Measurements from ENCODE around the gene NOMO2. TPM values are rescaled to one million over a fixed set of nuclear protein-coding genes. Genes with fewer than 3 reads are reported as not detected.
"Not testable (repeated sequence)": the region's sequence is repeated elsewhere in the genome, so short reads cannot be mapped to it uniquely, and the experiment has no call there.

The NOMO2 gene, protein sequence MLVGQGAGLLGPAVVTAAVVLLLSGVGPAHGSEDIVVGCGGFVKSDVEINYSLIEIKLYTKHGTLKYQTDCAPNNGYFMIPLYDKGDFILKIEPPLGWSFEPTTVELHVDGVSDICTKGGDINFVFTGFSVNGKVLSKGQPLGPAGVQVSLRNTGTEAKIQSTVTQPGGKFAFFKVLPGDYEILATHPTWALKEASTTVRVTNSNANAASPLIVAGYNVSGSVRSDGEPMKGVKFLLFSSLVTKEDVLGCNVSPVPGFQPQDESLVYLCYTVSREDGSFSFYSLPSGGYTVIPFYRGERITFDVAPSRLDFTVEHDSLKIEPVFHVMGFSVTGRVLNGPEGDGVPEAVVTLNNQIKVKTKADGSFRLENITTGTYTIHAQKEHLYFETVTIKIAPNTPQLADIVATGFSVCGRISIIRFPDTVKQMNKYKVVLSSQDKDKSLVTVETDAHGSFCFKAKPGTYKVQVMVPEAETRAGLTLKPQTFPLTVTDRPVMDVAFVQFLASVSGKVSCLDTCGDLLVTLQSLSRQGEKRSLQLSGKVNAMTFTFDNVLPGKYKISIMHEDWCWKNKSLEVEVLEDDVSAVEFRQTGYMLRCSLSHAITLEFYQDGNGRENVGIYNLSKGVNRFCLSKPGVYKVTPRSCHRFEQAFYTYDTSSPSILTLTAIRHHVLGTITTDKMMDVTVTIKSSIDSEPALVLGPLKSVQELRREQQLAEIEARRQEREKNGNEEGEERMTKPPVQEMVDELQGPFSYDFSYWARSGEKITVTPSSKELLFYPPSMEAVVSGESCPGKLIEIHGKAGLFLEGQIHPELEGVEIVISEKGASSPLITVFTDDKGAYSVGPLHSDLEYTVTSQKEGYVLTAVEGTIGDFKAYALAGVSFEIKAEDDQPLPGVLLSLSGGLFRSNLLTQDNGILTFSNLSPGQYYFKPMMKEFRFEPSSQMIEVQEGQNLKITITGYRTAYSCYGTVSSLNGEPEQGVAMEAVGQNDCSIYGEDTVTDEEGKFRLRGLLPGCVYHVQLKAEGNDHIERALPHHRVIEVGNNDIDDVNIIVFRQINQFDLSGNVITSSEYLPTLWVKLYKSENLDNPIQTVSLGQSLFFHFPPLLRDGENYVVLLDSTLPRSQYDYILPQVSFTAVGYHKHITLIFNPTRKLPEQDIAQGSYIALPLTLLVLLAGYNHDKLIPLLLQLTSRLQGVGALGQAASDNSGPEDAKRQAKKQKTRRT
- 100 to 1,000 TPM in 1 of 3 donors, 10 to 100 TPM in 2; 47.8 to 147 (median 53.5) TPM for polyA plus RNA-seq

DNA sequence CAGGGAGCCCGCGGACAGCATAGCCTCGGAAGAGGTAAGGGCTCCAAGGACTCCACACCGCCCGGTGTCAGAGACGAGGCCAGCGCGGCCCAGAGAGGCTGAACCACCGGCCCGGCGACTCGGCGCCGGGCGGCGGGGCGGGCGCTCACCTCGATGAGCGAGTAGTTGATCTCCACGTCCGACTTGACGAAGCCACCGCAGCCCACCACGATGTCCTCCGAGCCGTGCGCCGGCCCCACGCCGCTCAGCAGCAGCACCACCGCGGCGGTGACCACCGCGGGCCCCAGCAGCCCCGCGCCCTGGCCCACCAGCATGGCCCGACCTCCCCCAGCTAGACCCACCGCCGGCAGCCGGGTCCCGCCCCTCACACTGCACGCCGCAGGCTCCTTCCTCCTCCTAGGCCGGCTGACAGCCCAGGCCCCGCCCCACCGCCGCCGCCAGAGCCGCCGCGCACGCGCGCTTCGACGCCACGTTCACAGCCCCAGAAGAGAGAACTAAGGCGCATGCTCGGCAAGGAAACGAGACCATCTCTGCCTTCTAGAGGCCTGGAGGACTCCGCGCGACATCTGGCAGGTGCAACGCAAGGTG lies at the start of gene NOMO2:
Gene NOMO2 (minus strand): TSS at position 371 of the 588 bp plus-strand sequence. CDS start 57 bp downstream, at position 314.
- 0 to 2% (median 0%) methylated on average over 12 to 41 of the region's 66 CpGs for WGBS, 3 donors
- not testable (repeated sequence) for H3K27ac ChIP-seq (ENCODE audit: low read depth, low read length)

DNA sequence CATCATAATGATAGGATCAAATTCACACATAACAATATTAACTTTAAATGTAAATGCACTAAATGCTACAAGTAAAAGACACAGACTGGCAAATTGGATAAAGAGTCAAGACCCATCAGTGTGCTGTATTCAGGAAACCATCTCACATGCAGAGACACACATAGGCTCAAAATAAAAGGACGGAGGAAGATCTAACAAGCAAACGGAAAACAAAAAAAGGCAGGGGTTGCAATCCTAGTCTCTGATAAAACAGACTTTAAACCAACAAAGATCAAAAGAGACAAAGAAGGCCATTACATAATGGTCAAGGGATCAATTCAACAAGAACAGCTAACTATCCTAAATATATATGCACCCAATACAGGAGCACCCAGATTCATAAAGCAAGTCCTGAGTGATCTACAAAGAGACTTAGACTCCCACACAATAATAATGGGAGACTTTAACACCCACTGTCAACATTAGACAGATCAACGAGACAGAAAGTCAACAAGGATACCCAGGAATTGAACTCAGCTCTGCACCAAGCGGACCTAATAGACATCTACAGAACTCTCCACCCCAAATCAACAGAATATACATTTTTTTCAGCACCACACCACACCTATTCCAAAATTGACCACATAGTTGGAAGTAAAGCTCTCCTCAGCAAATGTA lies 48.4 kb upstream of the NOMO2 start:
- not testable (repeated sequence) for H3K27ac ChIP-seq (ENCODE audit: low read depth, low read length)
- WGBS, 3 donors: 63 to 91% (median 90%) methylated on average over 3 of the region's 4 CpGs

DNA sequence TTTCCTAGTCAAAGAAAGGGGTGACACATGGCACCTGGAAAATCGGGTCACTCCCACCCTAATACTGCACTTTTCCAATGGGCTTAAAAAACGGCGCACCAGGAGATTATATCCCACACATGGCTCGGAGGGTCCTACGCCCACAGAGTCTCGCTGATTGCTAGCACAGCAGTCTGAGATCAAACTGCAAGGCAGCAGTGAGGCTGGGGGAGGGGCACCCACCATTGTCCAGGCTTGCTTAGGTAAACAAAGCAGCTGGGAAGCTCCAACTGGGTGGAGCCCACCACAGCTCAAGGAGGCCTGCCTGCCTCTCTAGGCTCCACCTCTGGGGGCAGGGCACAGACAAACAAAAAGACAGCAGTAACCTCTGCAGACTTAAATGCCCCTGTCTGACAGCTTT lies 46.4 kb upstream of the NOMO2 start:
- 93 to 100% (median 93%) methylated on average over 3 to 6 of the region's 6 CpGs for WGBS, 3 donors
- H3K27ac ChIP-seq (ENCODE audit: low read depth, low read length): not testable (repeated sequence)

DNA sequence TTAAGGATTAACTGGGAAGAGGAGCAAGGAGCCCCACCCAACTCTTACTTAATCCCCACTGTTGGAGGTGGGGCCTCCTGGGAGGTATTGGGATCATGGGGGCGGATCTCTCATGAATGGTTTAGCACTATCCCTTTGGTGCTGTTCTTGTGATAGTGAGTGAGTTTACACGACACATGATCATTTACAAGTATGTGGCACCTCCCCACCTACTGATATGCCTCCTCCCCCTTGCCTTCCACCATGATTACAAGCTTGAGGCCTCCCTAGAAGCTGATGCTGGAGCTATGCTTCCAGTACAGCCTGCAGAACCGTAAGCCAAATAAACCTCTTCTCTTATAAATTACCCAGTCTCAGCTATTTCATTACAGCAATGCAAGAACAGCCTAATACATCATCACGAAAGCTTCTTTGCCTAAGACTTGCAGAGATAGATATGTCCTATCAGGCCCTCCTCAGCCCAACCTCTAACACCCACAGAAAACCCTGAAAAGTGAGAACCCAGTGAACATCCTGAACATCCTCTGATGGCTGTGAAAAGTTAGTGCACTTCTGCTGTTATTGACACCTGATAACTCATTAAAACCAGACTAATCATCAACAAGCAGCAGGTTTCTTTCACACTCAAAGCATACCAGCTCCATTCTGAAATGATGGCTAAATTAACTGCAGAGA lies 41.8 kb upstream of the NOMO2 start:
- H3K27ac ChIP-seq (ENCODE audit: low read depth, low read length): not testable (repeated sequence)
- 100% methylated on average over 1 of the region's 4 CpGs; no CpG with 5 or more reads in 2 of the 3 donors for WGBS, 3 donors

DNA sequence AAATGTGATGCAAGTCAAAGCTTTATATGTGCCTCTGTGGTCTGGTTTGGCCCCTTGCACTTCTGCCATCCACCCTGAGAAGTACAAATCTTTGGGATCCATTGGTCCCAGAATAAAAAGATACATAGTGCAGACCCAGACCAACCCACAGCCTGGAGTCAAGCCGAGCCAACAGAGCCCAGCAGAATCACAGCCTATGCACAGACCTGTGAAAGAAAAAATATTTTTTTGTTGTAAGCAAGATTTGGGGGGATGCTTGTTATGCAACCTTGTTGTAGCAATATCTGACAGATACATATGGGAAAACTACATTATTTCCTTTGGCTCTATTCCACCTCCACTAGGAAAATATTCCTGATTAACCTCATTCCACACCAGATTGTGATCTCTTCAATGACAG lies 36.7 kb upstream of the NOMO2 start:
- H3K27ac ChIP-seq (ENCODE audit: low read depth, low read length): not testable (repeated sequence)
- 90 to 100% (median 96%) methylated on average over 1 of the region's 1 CpG for WGBS, 3 donors

DNA sequence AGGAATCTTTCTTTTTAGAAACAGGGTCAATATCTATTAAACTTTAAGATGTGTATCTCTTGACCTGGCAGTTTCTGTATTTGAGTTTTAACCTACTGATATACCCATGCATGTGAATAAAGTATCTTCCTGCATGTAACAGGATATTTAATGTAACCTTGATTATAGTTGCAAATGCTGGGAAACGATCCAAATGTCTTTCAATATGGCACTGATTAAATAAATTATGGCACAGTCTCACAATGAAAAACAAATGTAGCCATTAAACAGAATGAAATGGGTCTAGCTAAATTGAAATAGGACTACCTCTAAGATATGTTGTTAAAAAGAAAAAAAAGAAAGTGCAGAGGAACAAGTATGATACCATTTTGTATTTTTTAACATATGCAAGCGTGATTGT lies 35.8 kb upstream of the NOMO2 start:
- not testable (repeated sequence) for H3K27ac ChIP-seq (ENCODE audit: low read depth, low read length)
- 38 to 73% (median 66%) methylated on average over 2 of the region's 2 CpGs for WGBS, 3 donors

DNA sequence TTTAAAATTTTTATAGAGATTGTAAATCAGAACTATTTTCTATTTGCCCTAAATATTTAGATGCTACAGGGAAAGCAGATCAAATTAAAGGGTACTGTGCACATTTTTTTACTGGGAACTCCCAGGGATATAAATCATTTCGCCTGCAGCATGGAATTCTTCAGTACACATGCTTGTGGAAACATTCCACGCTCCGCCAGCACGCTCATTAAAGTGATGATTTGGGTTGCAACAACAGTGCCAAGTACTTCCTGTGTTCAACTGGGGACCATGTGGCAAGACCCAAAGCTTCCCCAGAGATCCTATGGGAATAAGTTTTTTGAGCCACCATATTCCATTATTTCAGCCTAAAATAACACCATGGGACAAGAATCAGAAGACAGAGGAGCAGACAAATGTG lies 35.4 kb upstream of the NOMO2 start:
- not testable (repeated sequence) for H3K27ac ChIP-seq (ENCODE audit: low read depth, low read length)
- WGBS, 3 donors: 37 to 47% (median 43%) methylated on average over 4 of the region's 4 CpGs

DNA sequence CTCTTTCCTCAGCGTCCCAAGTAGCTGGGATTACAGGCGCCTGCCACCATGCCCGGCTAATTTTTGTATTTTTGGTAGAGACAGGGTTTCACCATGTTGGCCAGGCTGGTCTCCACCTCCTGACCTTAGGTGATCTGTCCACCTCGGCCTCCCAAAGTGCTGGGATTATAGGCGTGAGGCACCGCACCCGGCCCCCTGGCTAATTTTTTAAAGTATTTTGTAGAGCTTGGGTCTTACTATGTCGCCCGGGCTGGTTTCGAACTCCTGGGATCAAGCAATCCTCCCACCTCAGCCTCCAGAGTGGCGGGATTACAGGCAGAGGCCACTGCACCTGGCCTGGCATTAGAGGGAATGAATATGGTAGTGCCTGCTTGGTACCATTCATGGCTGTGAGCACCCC lies 33.9 kb upstream of the NOMO2 start:
- not testable (repeated sequence) for H3K27ac ChIP-seq (ENCODE audit: low read depth, low read length)
- WGBS, 3 donors: 92 to 97% (median 94%) methylated on average over 11 of the region's 11 CpGs

DNA sequence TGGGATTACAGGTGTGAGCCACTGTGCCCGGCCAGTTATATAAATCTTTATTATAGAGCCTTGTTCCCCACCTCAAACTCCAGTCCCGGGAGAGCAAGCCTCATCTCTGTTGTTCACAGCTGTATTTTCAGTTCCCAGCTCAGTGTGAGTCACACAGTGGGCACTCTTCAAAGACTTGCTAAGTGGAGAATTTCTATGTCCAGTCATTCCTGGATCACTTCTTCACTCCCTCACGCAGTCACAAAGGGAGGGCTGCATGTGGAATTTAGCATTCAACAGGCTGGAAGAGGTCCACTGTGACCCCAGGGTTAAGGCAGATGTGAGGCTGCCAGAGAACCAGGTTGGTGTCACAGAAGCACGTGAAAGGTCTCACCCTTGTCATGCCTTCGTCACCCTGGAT lies 33.0 kb upstream of the NOMO2 start:
- H3K27ac ChIP-seq (ENCODE audit: low read depth, low read length): not testable (repeated sequence)
- 72 to 89% (median 77%) methylated on average over 5 of the region's 5 CpGs for WGBS, 3 donors

DNA sequence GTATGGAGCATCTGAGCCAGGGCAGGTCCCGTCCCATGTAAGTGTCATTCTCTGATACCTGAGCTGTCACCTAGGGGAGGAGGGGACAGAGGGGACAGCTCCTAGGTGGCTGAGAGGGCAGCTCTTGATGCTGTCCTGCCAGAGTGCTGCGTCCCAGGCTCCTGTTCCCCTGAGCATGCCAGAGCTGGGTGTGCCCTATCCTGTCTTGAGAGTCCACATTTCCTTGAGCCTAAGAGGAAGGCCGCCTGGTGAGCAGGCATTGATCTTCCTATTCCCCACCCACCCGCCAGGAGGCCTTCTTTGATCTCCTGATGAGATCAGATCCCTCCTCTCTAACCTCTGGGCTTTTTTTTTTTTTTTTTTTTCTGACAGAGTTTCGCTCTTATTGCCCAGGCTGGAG lies 32.0 kb upstream of the NOMO2 start:
- H3K27ac ChIP-seq (ENCODE audit: low read depth, low read length): not testable (repeated sequence)
- WGBS, 3 donors: 78 to 93% (median 87%) methylated on average over 5 of the region's 5 CpGs

DNA sequence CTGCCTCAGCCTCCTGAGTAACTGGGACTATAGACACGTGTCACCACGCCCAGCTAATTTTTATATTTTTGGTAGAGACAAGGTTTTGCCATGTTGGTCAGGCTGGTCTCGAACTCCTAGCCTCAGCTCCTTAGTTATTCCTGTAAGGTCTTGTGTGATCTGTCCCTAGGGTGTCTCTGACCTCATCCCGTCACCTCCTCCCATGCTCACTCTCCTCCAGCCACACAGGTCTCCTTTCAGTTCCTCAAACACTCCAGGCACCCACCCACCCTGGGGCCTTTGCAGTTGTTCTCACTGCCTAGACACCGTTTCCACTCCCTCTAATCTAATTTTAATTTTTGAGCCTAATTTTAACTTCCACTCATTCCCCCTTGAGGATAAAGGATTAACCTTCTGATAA lies 31.1 kb upstream of the NOMO2 start:
- WGBS, 3 donors: 78 to 91% (median 84%) methylated on average over 4 to 5 of the region's 5 CpGs
- not testable (repeated sequence) for H3K27ac ChIP-seq (ENCODE audit: low read depth, low read length)

DNA sequence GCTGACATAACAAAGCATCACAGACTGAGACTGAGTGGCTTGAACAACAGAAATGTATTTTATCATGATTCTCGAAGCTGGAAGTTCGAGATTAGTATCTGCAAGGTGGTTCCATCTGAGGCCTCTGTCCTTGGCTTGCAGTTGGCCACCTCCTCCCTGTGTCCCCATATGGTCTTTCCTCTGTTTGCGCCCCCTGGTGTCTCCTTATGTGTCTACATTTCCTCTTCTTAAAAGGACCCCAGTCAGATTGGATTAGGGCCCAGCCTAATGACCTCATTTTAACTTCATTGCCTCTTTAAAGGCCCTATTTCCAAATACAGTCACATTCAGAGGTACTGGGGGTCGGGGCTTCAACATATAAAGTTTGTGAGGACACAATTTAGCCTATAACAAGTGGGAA lies 30.0 kb upstream of the NOMO2 start:
- 64 to 69% (median 65%) methylated on average over 4 of the region's 4 CpGs for WGBS, 3 donors

DNA sequence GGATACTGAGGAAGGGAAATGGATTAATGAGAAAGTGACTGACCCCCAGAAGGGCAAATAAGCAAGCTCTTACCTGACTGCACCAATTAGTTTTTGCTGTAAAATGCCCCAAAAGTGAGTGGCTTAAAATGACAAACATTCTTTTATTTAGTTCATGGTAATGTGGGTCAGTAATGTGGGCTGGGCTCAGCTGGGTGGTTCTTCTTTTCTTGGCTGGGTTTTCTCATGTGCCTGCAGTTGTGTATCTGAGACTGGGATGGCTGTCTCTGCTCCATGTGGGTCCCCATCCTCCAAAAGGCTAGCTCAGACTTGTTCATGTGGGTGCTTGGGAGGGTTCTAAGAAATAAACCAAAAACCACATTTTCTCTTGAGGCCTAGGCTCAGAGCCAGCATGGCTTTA lies 29.5 kb upstream of the NOMO2 start:
- H3K27ac ChIP-seq (ENCODE audit: low read depth, low read length): not testable (repeated sequence)

More for the DNA sequence above, 30.0 kb upstream of the NOMO2 start:
- H3K27ac ChIP-seq (ENCODE audit: low read depth, low read length): not testable (repeated sequence)

DNA sequence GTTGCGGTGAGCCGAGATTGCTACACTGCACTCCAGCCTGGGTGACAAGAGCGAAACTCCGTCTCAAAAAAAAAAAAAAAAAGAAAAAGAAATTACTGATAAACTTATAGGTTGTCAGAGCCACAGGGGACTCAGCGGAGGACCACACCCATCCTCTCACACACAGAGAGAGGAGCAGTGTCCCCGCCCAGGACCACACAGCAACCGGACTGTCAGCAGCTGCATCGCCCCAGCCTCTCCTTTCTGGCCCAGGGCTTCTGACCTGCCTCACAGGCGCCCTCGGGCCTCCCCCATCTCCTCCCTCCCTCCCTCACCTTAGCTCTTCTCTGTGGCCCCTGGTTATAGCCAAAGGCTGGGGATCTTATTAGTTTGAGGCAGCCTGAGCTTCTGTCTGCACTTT lies 27.9 kb upstream of the NOMO2 start:
- H3K27ac ChIP-seq (ENCODE audit: low read depth, low read length): not testable (repeated sequence)
- WGBS, 3 donors: 75 to 90% (median 81%) methylated on average over 5 to 9 of the region's 10 CpGs

DNA sequence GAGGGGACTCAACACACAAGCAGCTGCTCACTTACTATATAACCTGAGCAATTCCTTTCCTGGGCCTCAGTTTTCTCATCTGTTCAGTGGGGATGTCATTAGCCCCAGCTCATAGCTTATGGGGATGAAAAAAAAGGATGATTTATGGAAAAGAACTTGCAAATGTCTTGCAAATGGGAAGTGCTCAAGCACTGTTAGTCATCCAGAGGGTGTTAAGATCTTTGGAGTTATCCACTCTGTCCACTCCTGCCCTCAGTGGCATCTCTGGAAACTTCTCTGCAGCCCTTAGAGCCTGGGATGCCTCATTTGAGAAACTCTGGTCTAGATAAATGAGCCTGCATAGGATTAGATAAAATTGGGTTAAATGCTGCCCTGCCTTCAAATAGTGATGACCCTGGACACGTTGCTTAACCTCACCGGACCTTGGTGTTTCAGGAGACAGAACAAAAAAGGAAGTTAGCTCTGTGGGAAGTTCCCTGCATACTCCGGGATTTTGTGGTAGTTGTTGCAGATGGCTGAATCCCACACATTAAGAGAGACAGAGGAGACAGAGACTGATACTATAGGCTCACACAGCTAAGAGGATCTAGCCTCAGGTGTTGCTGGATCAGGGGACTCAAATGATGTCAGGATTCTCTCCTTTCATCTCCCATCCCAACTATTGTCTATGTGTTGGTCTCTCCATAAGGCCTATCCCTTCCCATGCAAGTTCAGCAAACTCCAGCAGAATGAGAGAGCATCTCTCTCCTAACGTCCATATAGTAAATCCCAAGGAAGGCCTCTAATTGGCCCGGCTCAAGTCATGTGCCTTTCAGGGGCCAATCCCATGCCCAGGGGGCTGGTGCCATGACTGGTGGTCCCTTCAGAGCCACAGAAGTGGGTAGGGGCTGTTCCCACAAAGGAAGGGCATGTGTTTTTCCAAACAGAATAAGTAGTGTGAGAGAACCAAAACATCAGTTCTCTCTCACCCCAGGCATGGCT lies 25.0 kb upstream of the NOMO2 start:
- 43 to 81% (median 55%) methylated on average over 4 to 5 of the region's 5 CpGs for WGBS, 3 donors
- H3K27ac ChIP-seq (ENCODE audit: low read depth, low read length): not testable (repeated sequence)

DNA sequence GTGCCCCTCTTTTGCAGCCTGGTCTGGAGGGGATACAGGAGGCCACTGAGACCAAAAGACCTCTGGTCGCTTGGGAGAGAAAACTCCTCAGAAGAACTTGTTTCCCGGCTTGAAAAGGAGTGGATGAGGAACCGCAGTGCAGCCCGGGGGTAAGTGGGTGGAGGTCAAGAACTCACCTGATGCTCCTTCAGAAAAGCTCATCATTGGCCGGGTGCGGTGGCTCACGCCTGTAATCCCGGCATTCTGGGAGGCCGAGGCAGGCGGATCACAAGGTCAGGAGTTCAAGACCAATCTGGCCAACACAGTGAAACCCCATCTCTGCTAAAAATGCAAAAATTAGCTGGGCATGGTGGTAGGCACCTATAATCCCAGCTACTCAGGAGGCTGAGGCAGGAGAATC lies 23.9 kb upstream of the NOMO2 start:
- H3K27ac ChIP-seq (ENCODE audit: low read depth, low read length): not testable (repeated sequence)
- 92 to 94% (median 92%) methylated on average over 9 of the region's 10 CpGs for WGBS, 3 donors

Data from adipose tissue (tissue), 3 donors.